ENCODE data around the gene ABLIM3.
A peak's percentile ranks its signal among the peaks of the same experiment; 100 is the strongest.

ABLIM3 gene

GRCh38 chr5:149141224-149141956 lies at the start of gene ABLIM3:
Gene ABLIM3 (plus strand): TSS chr5:149141493. CDS start chr5:149142096, 603 bp downstream.
- DNase-seq (ENCODE audit: low read depth in 3 of 3), result peak; percentile 34 to 55 (median 54)

- no peak for DNase-seq (ENCODE audit: low read depth in 3 of 3)
Measured at GRCh38 chr5:149093625-149094024, 47.7 kb upstream of the ABLIM3 start.

- no peak for DNase-seq (ENCODE audit: low read depth in 3 of 3)
Measured at GRCh38 chr5:149094996-149095395, 46.3 kb upstream of the ABLIM3 start.

- no peak for DNase-seq (ENCODE audit: low read depth in 3 of 3)
Measured at GRCh38 chr5:149099920-149100319, 41.4 kb upstream of the ABLIM3 start.

GRCh38 chr5:149100331-149100730 lies 41.0 kb upstream of the ABLIM3 start:
- no peak for DNase-seq (ENCODE audit: low read depth in 3 of 3)

GRCh38 chr5:149108651-149109280 lies 32.5 kb upstream of the ABLIM3 start:
- DNase-seq (ENCODE audit: low read depth in 3 of 3), result no peak

GRCh38 chr5:149110406-149110805 lies 30.9 kb upstream of the ABLIM3 start:
- no peak for DNase-seq (ENCODE audit: low read depth in 3 of 3)

- no peak for DNase-seq (ENCODE audit: low read depth in 3 of 3)
Measured at GRCh38 chr5:149113669-149114068, 27.6 kb upstream of the ABLIM3 start.

- DNase-seq (ENCODE audit: low read depth in 3 of 3), result peak; percentile 8 to 31 (median 15)
Measured at GRCh38 chr5:149114403-149115312, 26.6 kb upstream of the ABLIM3 start.

GRCh38 chr5:149117970-149118369 lies 23.3 kb upstream of the ABLIM3 start:
- DNase-seq (ENCODE audit: low read depth in 3 of 3), result no peak

GRCh38 chr5:149118463-149118862 lies 22.8 kb upstream of the ABLIM3 start:
- DNase-seq (ENCODE audit: low read depth in 3 of 3), result no peak

GRCh38 chr5:149121145-149121544 lies 20.1 kb upstream of the ABLIM3 start:
- no peak for DNase-seq (ENCODE audit: low read depth in 3 of 3)

GRCh38 chr5:149123211-149123610 lies 18.1 kb upstream of the ABLIM3 start:
- no peak for DNase-seq (ENCODE audit: low read depth in 3 of 3)

GRCh38 chr5:149125386-149125891 lies 15.9 kb upstream of the ABLIM3 start:
- no peak for DNase-seq (ENCODE audit: low read depth in 3 of 3)

- no peak for DNase-seq (ENCODE audit: low read depth in 3 of 3)
Measured at GRCh38 chr5:149126906-149127305, 14.4 kb upstream of the ABLIM3 start.

GRCh38 chr5:149127394-149127955 lies 13.8 kb upstream of the ABLIM3 start:
- no peak for DNase-seq (ENCODE audit: low read depth in 3 of 3)

- no peak for DNase-seq (ENCODE audit: low read depth in 3 of 3)
Measured at GRCh38 chr5:149128023-149128875, 13.0 kb upstream of the ABLIM3 start.

GRCh38 chr5:149129181-149129580 lies 12.1 kb upstream of the ABLIM3 start:
- DNase-seq (ENCODE audit: low read depth in 3 of 3), result no peak

GRCh38 chr5:149130121-149130914 lies 11.0 kb upstream of the ABLIM3 start:
- no peak for DNase-seq (ENCODE audit: low read depth in 3 of 3)

- DNase-seq (ENCODE audit: low read depth in 3 of 3), result no peak
Measured at GRCh38 chr5:149132474-149132873, 8.8 kb upstream of the ABLIM3 start.

Data from stimulated activated CD4-positive, alpha-beta T cell treated with anti-CD3 and anti-CD28 coated beads, TNF-alpha, amount 100 ng/mL, for 48 hours (primary cell).